H9 (cell line): ENCODE data around the gene CHRND. TPM values are rescaled to one million over a fixed set of nuclear protein-coding genes. Genes with fewer than 3 reads are reported as not detected.

Experiments used
- DNase-seq: peaks from one replicate; pipeline ENCODE4 v3.0.0-alpha.2; 2017
- H2AFZ ChIP-seq: one replicate; pipeline ENCODE4 v1.6.1; 2013; ENCODE audit warnings: mild to moderate bottlenecking, low read length, control low read depth, moderate library complexity
- H2AK5ac ChIP-seq: 2 replicates; pipeline ENCODE4 v1.6.1; 2013; ENCODE audit warnings: low read length, control low read depth, mixed read lengths; ENCODE audit not compliant: insufficient read length
- H2BK120ac ChIP-seq: one replicate; pipeline ENCODE4 v1.6.1; 2013; ENCODE audit warnings: low read depth, mild to moderate bottlenecking, low read length, control low read depth, inconsistent platforms; ENCODE audit not compliant: poor library complexity, severe bottlenecking
- H2BK12ac ChIP-seq: 2 replicates; pipeline ENCODE4 v1.6.1; 2013; ENCODE audit warnings: low read length, control low read depth, mixed read lengths, low read depth; ENCODE audit not compliant: insufficient read length
- H2BK15ac ChIP-seq: 2 replicates; pipeline ENCODE4 v1.6.1; 2013; ENCODE audit warnings: low read depth, low read length, control low read depth
- H2BK20ac ChIP-seq: one replicate; pipeline ENCODE4 v1.6.1; 2013; ENCODE audit warnings: low read depth, mild to moderate bottlenecking, low read length, control low read depth, inconsistent platforms; ENCODE audit not compliant: poor library complexity, severe bottlenecking
- H2BK5ac ChIP-seq: 2 replicates; pipeline ENCODE4 v1.6.1; 2013; ENCODE audit warnings: low read length, control low read depth, mixed read lengths; ENCODE audit not compliant: insufficient read length
- H3K14ac ChIP-seq: 2 replicates; pipeline ENCODE4 v1.6.1; 2013; ENCODE audit warnings: low read length, control low read depth; ENCODE audit not compliant: insufficient read depth
- H3K18ac ChIP-seq: 2 replicates; pipeline ENCODE4 v1.6.1; 2013; ENCODE audit warnings: low read depth, mild to moderate bottlenecking, mixed read lengths, low read length, control low read depth; ENCODE audit not compliant: insufficient read length
- H3K23ac ChIP-seq: 2 replicates; pipeline ENCODE4 v1.6.1; 2013; ENCODE audit warnings: low read length, control low read depth, mixed read lengths, low read depth; ENCODE audit not compliant: insufficient read length
- H3K23me2 ChIP-seq: 2 replicates; pipeline ENCODE4 v1.6.1; 2013; ENCODE audit warnings: low read depth, mild to moderate bottlenecking, mixed read lengths, low read length, control low read depth; ENCODE audit not compliant: insufficient read length, poor library complexity, severe bottlenecking
- H3K27ac ChIP-seq: 2 replicates; pipeline ENCODE4 v1.5.1; 2013; ENCODE audit warnings: low read length, control low read depth, mixed read lengths, low read depth; ENCODE audit not compliant: insufficient read length
- H3K27me3 ChIP-seq: 2 replicates; pipeline ENCODE4 v1.6.1; 2013; ENCODE audit warnings: low read length, control low read depth, inconsistent platforms; ENCODE audit not compliant: insufficient read depth
- H3K4ac ChIP-seq: 2 replicates; pipeline ENCODE4 v1.6.1; 2013; ENCODE audit warnings: low read depth, mild to moderate bottlenecking, control low read depth, inconsistent platforms, low read length, moderate library complexity
- H3K4me1 ChIP-seq: 2 replicates; pipeline ENCODE4 v1.6.1; 2013; ENCODE audit warnings: low read length, control low read depth, inconsistent platforms; ENCODE audit not compliant: insufficient read depth
- H3K4me2 ChIP-seq: 2 replicates; pipeline ENCODE4 v1.6.1; 2013; ENCODE audit warnings: low read length, control low read depth, mixed read lengths; ENCODE audit not compliant: insufficient read length, insufficient read depth
- H3K56ac ChIP-seq: 2 replicates; pipeline ENCODE4 v1.6.1; 2013; ENCODE audit warnings: low read depth, mild to moderate bottlenecking, mixed read lengths, low read length, control low read depth; ENCODE audit not compliant: insufficient read length
- H3K79me1 ChIP-seq: 2 replicates; pipeline ENCODE4 v1.6.1; 2013; ENCODE audit warnings: low read depth, mild to moderate bottlenecking, moderate library complexity, low read length, control low read depth, inconsistent platforms; ENCODE audit not compliant: insufficient read depth, poor library complexity, severe bottlenecking
- H3K79me2 ChIP-seq: 2 replicates; pipeline ENCODE4 v1.6.1; 2013; ENCODE audit warnings: low read length, control low read depth, inconsistent platforms; ENCODE audit not compliant: insufficient read depth
- H3K9ac ChIP-seq: 2 replicates; pipeline ENCODE4 v1.6.1; 2013; ENCODE audit warnings: low read length, control low read depth, mixed read lengths; ENCODE audit not compliant: insufficient read length; ENCODE audit errors: extremely low read depth
- H3K9me3 ChIP-seq: one replicate; pipeline ENCODE4 v1.6.1; 2013; ENCODE audit warnings: low read depth, low read length, inconsistent platforms; ENCODE audit not compliant: control insufficient read depth
- H3T11ph ChIP-seq: one replicate; pipeline ENCODE4 v1.6.1; 2013; ENCODE audit warnings: mild to moderate bottlenecking, low read length, control low read depth, inconsistent platforms
- H4K20me1 ChIP-seq: one replicate; pipeline ENCODE4 v1.6.1; 2013; ENCODE audit not compliant: control insufficient read depth, insufficient read length, insufficient read depth
- H4K5ac ChIP-seq: 2 replicates; pipeline ENCODE4 v1.6.1; 2013; ENCODE audit warnings: low read depth, mild to moderate bottlenecking, mixed read lengths, low read length, control low read depth; ENCODE audit not compliant: insufficient read length
- H4K8ac ChIP-seq: replicated peaks from 2 replicates; pipeline ENCODE4 v1.6.1; 2013; ENCODE audit warnings: low read length, control low read depth, mixed read lengths, low read depth; ENCODE audit not compliant: insufficient read length
- H4K91ac ChIP-seq: 2 replicates; pipeline ENCODE4 v1.6.1; 2013; ENCODE audit warnings: low read depth, mild to moderate bottlenecking, moderate library complexity, mixed read lengths, low read length, control low read depth; ENCODE audit not compliant: insufficient read length
- H3K27ac Mint-ChIP-seq, 3 experiments: 2 replicates in 2 of 3; 3 replicates in 1 of 3; pipeline ENCODE4 v1.8.0; 2020 to 2021; ENCODE audit warnings: mixed read lengths in 3 of 3, mild to moderate bottlenecking in 1 of 3, moderate library complexity in 1 of 3
- H3K27me3 Mint-ChIP-seq: 2 replicates; pipeline ENCODE4 v1.8.0; 2021; ENCODE audit warnings: low read depth, mild to moderate bottlenecking, moderate library complexity, mixed read lengths
- H3K36me3 Mint-ChIP-seq, 3 experiments: 2 replicates in 2 of 3; 3 replicates in 1 of 3; pipeline ENCODE4 v1.8.0; 2020 to 2021; ENCODE audit warnings: low read depth in 3 of 3, mixed read lengths in 3 of 3; ENCODE audit not compliant: insufficient read depth in 1 of 3
- H3K4me1 Mint-ChIP-seq, 2 experiments: 2 replicates each; pipeline ENCODE4 v1.8.0; 2020; ENCODE audit warnings: mixed read lengths in 2 of 2
- H3K4me3 Mint-ChIP-seq, 2 experiments: 2 replicates in 1 of 2; 3 replicates in 1 of 2; pipeline ENCODE4 v1.8.0; 2020 to 2021; ENCODE audit warnings: mild to moderate bottlenecking in 2 of 2, mixed read lengths in 2 of 2, moderate library complexity in 1 of 2
- H3K9me3 Mint-ChIP-seq, 2 experiments: 2 replicates in 1 of 2; 3 replicates in 1 of 2; pipeline ENCODE4 v1.8.0; 2020; ENCODE audit warnings: mild to moderate bottlenecking in 2 of 2, mixed read lengths in 2 of 2, moderate library complexity in 1 of 2
- WGBS: extraction: QIAGEN DNeasy Blood & Tissue Kit; methylation state at CpG from one replicate; pipeline ENCODE4 v1.1.7; 2013; ENCODE audit warnings: missing lambda C conversion rate, low lambda C conversion rate, mixed read lengths; ENCODE audit not compliant: insufficient read length; ENCODE audit errors: extremely low coverage; 5-methylcytosine and 5-hydroxymethylcytosine counted together
- total RNA-seq: library from RNA; stranded (reverse); gene quantifications from 2 replicates; pipeline ENCODE4 v1.2.1, GENCODE V29; 2021
- TF ChIP-seq, protein P1 (sequence below): fragments of 200-600 bp; sonication (generic); conservative IDR thresholded peaks from 3 replicates; pipeline ENCODE4 v1.8.0; 2021; ENCODE audit warnings: antibody characterized with exemption, mild to moderate bottlenecking

The CHRND gene
- total RNA-seq, 1 experiment from 2014 or later = not detected

DNA sequence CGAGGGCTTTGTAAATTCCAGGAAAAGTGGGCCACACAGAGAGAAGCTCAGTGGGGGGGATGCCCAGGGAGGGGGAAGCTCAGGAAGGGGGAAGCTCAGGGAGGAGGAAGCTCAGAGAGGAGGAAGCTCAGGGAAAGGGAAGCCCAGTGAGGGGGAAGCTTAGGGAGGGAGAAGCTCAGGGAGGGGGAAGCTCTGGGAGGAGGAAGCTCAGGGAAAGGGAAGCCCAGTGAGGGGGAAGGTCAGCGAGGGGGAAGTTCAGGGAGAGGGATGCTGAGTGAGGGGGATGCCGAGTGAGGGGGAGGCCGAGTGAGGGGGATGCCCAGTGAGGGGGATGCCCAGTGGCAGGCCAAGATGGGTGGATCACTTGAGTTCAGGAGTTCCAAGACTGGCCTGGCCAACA, 12.7 kb downstream of the CHRND start:
- Histone ChIP-seq H3K79me1 (no peaks in the 10 kb centered on the region), H2BK12ac (no peak overlapping the region), H3K4me1 (peaks cover 4% of the 10 kb centered on the region; the same call in 1 of the 2 replicates), H3K9ac (no peak overlapping the region), H3K9me3 (no peaks in the 10 kb centered on the region), H3K27ac (no peak overlapping the region), H3K14ac (no peak overlapping the region), H2AFZ (no peak overlapping the region), H2BK5ac (no peak overlapping the region), H3T11ph (no peak overlapping the region), H3K23me2 (no peaks in the 10 kb centered on the region), H2BK20ac (no peak overlapping the region), H3K4ac (no peak overlapping the region), H4K5ac (no peak overlapping the region), H3K23ac (no peak overlapping the region), H2BK120ac (no peak overlapping the region), H4K8ac (no peak overlapping the region), H4K20me1 (no peaks in the 10 kb centered on the region), H2BK15ac (no peak overlapping the region), H3K18ac (no peak overlapping the region), H3K56ac (no peak overlapping the region), H3K27me3 (no peaks in the 10 kb centered on the region; the same call in 1 of the 2 replicates), H2AK5ac (no peak overlapping the region), H4K91ac (no peak overlapping the region), H3K79me2 (no peaks in the 10 kb centered on the region), H3K4me2 (no peak overlapping the region)
- WGBS = no CpG with 5 or more reads among the region's 4 CpGs
- H3K36me3 Mint-ChIP-seq = peaks cover 0 to 5% (median under 1%) of the 10 kb centered on the region in 3 experiments; a peak in 2 of 7 replicates
- H3K27me3 Mint-ChIP-seq = peaks cover 10% of the 10 kb centered on the region
- H3K4me1 Mint-ChIP-seq = peaks cover 27 to 33% of the 10 kb centered on the region in 2 experiments
- no peak for DNase-seq
- TF ChIP-seq, protein P1, sequence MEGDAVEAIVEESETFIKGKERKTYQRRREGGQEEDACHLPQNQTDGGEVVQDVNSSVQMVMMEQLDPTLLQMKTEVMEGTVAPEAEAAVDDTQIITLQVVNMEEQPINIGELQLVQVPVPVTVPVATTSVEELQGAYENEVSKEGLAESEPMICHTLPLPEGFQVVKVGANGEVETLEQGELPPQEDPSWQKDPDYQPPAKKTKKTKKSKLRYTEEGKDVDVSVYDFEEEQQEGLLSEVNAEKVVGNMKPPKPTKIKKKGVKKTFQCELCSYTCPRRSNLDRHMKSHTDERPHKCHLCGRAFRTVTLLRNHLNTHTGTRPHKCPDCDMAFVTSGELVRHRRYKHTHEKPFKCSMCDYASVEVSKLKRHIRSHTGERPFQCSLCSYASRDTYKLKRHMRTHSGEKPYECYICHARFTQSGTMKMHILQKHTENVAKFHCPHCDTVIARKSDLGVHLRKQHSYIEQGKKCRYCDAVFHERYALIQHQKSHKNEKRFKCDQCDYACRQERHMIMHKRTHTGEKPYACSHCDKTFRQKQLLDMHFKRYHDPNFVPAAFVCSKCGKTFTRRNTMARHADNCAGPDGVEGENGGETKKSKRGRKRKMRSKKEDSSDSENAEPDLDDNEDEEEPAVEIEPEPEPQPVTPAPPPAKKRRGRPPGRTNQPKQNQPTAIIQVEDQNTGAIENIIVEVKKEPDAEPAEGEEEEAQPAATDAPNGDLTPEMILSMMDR = no peak
- peaks cover 4 to 8% of the 10 kb centered on the region in 2 experiments; a peak in 4 of 5 replicates for H3K9me3 Mint-ChIP-seq
- H3K4me3 Mint-ChIP-seq = no peak overlapping the region
- peak overlapping the region in 2 of 3 experiments; percentile 28 to 73; a peak in 4 of 7 replicates for H3K27ac Mint-ChIP-seq
